ENCODE results near the gene RNF5.

- no peak for TF ChIP-seq CTCF (IDR thresholded peaks at IDR 0.05)
- no peak for TF ChIP-seq POLR2A (IDR thresholded peaks at IDR 0.05)
Observed at GRCh38 chr6:32152769-32153563, 25.2 kb upstream of the RNF5 start.
